Urothelium cell line (cell line): Measurements from ENCODE around the gene AHCYL2.
A peak's percentile ranks its signal among the peaks of the same experiment; 100 is the strongest.
"Not testable (repeated sequence)": the region's sequence is repeated elsewhere in the genome, so short reads cannot be mapped to it uniquely, and the experiment has no call there.

Experiments used
- DNase-seq: peaks from one replicate; pipeline ENCODE4 v3.0.0; 2011; ENCODE audit warnings: low spot score, mixed read lengths
- FAIRE-seq: peaks from 2 replicates; lab custom pipeline; 2011; peaks lifted over from hg19 to GRCh38; lab: Jason Lieb, UNC

AHCYL2 gene

DNA sequence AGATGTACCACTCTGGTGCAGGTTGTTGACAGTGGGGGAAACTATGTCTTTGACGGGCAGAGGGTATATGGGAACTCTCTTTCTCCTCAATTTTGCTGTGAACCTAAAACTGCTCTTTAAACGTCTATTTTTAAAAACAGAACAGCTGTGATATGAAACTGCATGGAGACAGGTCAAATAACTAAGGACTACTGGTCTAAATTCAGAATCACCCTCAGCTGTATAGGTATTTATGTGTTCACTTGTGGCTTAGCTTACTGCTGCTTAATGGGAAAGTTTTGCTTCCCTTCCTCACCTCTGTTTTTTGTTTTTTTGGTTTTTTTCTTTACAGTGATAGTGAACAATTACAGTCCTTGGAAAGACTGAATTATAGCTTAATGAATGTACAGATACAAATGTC is 122.5 kb downstream of the AHCYL2 start:
- no peak for FAIRE-seq
- DNase-seq = no peak

DNA sequence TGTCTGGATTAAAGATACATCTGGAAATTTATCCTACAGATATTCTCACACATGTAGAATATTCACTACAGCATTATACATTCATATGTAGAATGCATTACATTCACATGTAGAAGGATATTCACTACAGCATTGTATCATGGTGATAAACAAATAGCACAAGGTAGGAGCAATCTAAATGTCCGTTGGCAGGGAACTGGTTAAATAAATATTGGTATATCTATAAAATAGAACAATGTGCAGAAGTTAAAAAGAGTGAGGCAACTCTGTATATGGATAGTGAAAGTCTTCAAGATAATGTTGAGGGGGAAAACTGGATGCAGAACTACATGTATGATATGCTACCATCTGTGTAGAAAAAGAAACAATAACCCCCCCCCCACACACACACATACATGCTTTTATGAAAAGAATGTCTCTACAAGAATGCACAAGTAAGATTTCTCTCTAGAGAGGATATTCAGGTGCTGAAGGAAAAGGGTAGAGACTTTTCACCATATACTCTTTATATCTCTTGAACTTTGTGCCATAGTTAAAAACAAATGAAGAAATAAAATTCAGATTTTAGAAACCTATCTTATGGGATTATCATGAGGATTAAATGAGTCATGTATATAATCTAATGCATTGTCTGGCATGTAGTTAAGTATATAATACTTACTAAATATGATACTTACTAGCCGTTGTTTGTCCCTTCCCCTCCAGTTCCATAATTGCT is 123.4 kb downstream of the AHCYL2 start:
- no peak for FAIRE-seq
- DNase-seq = no peak

GRCh38 chr7:129351320-129351719 is 126.5 kb downstream of the AHCYL2 start:
- FAIRE-seq (no peak), DNase-seq (no peak)

DNA sequence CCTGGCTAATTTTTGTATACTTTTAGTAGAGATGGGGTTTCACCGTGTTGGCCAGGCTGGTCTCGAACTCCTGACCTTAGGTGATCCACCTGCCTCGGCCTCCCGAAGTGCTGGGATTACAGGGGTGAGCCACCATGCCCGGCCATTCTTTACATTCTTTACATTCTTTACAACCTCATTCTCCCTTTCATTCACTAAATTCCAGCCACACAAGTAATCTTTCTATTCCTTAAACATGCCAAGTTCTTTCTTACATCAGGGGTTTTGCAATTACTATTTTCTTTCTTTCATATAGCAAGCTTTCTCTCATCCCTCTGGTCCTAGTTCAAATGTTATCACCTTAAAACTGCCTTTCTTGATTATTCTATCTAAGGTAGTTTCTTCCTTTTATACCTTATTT is 128.3 kb downstream of the AHCYL2 start:
- FAIRE-seq, DNase-seq: not testable (repeated sequence)

DNA sequence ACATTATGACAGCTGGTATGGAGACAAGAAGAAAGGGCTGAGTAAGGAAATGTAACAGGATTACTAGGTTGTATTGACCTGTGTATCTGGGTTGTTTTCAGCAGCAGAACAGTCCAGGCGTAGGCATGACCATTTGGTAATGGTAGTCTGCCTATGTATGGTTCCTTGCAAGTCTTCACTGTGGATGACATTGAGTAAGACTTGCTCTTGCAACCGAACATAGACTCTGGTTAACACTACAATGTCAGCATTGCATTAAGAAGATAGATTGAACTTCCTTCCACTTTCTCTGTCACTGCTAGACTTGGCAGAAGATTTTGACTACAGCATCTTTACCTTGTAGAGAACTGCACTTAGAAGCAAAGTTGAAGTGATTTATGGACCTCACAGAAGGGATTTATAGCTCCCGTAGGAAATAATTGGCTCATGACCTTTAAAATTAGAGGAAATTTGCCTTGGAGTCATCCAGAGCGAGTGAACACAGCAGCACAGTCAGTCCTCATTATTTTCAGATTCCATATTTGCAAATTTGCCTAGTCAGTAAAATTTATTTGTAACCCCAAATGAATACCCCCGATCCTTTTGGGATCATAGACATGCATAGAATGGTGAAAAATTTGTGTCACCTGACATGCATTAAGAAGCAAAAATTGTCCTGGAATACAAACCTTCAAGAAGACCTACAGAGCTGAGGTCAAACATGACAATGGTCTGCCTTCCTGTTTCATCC is 129.8 kb downstream of the AHCYL2 start:
- no peak for DNase-seq
- FAIRE-seq = no peak

- DNase-seq (no peak), FAIRE-seq (no peak)
Measured at GRCh38 chr7:129356176-129356575, 131.3 kb downstream of the AHCYL2 start.

GRCh38 chr7:129359176-129359575 is 134.3 kb downstream of the AHCYL2 start:
- DNase-seq = no peak
- no peak for FAIRE-seq

DNA sequence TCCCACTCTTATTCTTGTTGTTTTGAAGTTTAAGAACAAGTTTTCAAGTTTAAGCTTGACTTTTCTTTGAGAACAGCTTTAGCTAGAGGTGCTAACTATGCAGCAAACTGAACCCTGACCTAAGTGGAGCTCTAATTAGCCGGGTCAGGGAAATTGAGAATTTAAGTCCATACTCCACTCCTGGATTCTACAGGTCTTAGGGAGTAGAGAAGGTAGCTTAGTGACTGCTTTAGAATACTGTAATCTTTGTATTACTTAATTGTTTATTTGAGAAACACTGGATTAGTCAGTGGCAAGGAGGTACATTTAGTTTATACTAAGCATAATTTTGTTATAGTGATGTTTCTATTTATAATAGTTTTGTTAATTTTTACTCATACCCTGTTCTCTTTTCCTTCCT is 134.8 kb downstream of the AHCYL2 start:
- FAIRE-seq (no peak), DNase-seq (no peak)

- DNase-seq = no peak
- FAIRE-seq = no peak
Measured at GRCh38 chr7:129361771-129362170, 136.9 kb downstream of the AHCYL2 start.

DNA sequence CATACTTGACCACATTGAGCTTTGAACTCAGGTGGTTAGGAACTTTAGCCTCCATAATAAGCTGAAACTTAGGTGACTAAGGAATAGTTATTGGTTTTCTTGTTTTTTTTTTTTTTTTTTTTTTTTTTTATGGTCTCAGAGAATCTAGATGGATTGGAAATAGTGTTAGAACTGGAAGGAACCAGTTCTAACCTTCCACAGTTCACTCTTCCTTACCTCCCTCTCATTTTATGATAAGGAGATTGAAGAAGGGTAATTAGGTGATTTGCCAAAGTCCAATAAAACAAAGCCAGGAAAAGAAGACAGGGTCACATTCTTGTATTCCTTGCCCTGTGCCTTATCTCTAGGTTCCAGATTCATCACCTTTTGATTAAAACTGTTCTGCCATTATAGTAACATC is 137.7 kb downstream of the AHCYL2 start:
- FAIRE-seq = no peak
- DNase-seq = no peak

- DNase-seq (no peak), FAIRE-seq (no peak)
Measured at GRCh38 chr7:129367349-129367699, 142.5 kb downstream of the AHCYL2 start.

- DNase-seq (peak; percentile 67), FAIRE-seq (no peak)
Measured at GRCh38 chr7:129367700-129368388, 143.0 kb downstream of the AHCYL2 start.

DNA sequence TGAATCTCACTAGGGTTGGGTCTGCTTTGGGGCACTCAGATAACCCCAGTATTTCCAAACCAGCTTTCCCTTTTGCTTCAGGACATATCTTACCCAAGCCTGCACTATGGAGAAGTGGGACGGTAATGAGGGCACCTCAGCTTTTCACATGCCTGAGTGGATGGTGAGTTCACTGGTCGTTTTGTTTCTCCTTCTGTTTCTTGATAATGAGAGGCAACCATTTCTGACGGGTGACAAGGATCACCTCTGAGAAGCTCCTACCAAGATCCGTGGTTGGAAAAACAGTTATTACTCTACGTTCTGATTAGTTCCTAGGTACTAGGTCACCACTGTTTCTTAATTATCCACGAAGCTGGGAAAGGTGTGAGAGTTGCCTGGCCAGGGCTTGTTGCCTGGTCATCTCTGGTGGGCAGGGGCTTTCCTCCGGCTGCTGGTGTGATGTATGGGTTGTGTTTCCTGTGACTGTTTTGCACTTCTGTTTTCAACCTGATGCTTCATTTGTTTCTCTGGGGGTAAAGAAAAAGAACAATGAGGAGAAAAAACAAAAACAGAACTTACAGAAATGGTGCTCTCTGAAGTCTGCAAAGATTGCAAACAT is 143.7 kb downstream of the AHCYL2 start:
- no peak for DNase-seq
- FAIRE-seq = no peak

DNA sequence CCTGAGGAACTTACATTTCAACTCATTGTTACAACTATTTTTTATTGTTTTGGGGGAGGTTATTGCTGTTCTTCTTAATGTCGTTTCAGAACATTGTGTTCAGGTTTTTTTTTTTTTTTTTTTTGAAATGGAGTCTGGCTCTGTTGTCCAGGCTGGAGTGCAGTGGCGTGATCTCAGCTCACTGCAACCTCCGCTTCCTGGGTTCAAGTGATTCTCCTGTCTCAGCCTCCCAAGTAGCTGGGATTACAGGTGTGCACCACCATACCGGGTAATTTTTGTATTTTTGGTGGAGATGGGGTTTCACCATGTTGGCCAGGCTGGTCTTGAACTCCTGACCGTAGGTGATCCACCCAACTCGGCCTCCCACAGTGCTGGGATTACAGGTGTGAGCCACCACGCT is 144.6 kb downstream of the AHCYL2 start:
- not testable (repeated sequence) for DNase-seq, FAIRE-seq

DNA sequence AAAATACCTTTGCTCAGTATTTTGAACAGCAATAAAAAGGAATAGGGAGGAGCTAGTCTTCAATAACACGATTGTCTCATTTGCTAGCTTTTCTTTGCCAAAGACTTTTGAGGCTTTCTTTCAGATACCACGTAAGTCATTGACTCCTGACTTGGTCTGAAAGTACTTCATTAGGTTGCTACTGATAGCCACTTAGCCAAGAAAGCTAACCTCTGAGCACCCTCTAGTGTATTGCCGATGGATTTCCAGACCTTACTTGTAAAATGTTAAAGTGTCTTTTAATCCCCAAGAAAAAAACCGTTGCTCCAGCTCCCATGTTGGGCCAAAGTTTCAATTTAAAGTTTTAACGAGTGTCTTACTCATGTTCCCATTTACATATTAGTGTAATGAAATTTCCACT is 146.0 kb downstream of the AHCYL2 start:
- no peak for DNase-seq
- no peak for FAIRE-seq

DNA sequence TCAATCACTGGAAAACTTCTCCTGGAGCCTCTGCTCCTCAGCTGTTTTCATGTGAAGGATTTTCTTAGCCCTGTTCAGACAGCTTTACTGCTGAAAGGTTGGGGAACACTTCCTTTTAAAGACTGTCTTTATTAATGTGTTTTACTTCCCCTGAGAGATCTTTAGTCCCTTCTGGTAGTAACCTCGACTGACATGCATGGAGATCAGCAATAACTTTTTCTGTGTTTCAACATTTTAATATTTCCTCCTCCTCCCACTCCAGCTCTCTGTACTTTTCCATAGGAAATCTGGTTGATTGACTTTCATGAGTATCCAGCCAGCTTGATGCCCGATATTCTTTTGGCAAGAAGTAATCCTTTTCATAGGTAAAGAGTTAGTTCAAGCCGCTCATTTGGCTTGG is 146.7 kb downstream of the AHCYL2 start:
- DNase-seq (no peak), FAIRE-seq (no peak)

GRCh38 chr7:129373651-129374428 is 149.0 kb downstream of the AHCYL2 start:
- no peak for FAIRE-seq
- no peak for DNase-seq

DNA sequence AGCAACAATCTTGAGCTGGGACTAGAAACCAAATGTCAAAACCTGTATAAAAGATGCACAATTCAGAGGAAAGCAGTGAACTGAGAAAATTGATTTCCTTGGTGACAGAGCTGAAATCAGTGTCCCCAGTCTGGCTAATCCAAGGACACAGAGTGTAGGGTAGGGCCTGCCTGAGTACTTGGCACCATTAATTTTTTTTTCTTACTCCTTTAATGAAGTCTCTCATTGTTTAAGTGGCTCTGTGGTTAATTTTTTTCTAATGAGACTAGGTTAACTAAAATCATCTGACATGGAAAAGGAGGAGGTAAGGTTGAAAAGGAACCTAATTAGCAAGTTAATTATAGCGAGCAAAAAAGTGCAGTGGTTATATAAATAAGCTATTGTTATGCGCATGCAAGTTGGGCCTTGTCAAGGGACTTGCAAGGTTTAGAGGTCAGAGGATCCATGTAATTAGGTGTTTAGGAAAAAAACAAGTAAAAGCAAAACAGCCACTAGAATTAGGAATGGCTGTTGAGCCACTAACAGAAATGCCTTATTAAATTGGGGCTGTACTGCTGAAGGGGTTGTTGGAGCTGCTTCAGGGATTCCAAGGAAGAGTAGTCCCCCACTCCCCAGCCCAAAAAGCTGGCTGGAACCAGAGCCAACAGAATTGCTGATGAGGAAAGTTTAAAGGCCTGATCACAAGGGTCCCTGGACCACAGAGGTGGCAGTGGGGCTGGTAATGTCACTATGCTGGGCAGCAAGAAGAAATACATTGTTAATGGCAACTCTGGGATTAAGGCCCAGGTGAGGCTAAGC is 150.5 kb downstream of the AHCYL2 start:
- FAIRE-seq (no peak), DNase-seq (no peak)

GRCh38 chr7:129376076-129376777 is 151.4 kb downstream of the AHCYL2 start:
- peak; percentile 27 for DNase-seq
- no peak for FAIRE-seq
